Spleen (tissue), 11 donors: ENCODE measurements around the gene JTB. TPM values are rescaled to one million over a fixed set of nuclear protein-coding genes. Genes with fewer than 3 reads are reported as not detected.

Experiments used
- DNase-seq: peaks from one replicate; pipeline ENCODE4 v3.0.0-alpha.2; 2020
- H3K27ac ChIP-seq, 8 donors: fragments of 200-600 bp; sonication (generic) in 7 of 8; 1 replicate in 4 of 8; 2 replicates in 4 of 8; pipeline versions ENCODE4 v1.5.0 to v1.8.0; 2016 to 2021; ENCODE audit warnings: inconsistent platforms in 4 of 8, mild to moderate bottlenecking in 4 of 8, moderate library complexity in 1 of 8
- H3K27me3 ChIP-seq, 7 donors: fragments of 200-600 bp; sonication (generic) in 6 of 7; replicated peaks in 1 of 7; 1 replicate in 4 of 7; 2 replicates in 3 of 7; pipeline versions ENCODE4 v1.5.0 to v1.8.0; 2016 to 2021; ENCODE audit warnings: inconsistent platforms in 3 of 7, mild to moderate bottlenecking in 1 of 7
- H3K36me3 ChIP-seq, 6 donors: fragments of 200-600 bp; sonication (generic) in 5 of 6; 1 replicate in 4 of 6; 2 replicates in 2 of 6; pipeline versions ENCODE4 v1.5.0 to v1.8.0; 2016 to 2021; ENCODE audit warnings: inconsistent platforms in 2 of 6
- H3K4me1 ChIP-seq, 6 donors: fragments of 200-600 bp; sonication (generic) in 5 of 6; 1 replicate in 3 of 6; 2 replicates in 3 of 6; pipeline versions ENCODE4 v1.5.0 to v1.8.0; 2016 to 2021; ENCODE audit warnings: inconsistent platforms in 3 of 6
- H3K4me3 ChIP-seq, 8 donors: fragments of 200-600 bp; sonication (generic) in 7 of 8; 1 replicate in 4 of 8; 2 replicates in 4 of 8; pipeline versions ENCODE4 v1.5.0 to v1.8.0; 2016 to 2021; ENCODE audit warnings: inconsistent platforms in 4 of 8, mild to moderate bottlenecking in 4 of 8, moderate library complexity in 2 of 8
- H3K9me3 ChIP-seq, 8 donors: fragments of 200-600 bp; sonication (generic) in 7 of 8; 1 replicate in 4 of 8; 2 replicates in 4 of 8; pipeline versions ENCODE4 v1.5.0 to v1.8.0; 2016 to 2021; ENCODE audit warnings: inconsistent platforms in 4 of 8
- POLR2A ChIP-seq, 3 donors: fragments of 450-650 bp; IDR thresholded peaks; one replicate each; pipeline ENCODE4 v1.5.1; 2017; ENCODE audit warnings: antibody characterized with exemption in 3 of 3, mild to moderate bottlenecking in 1 of 3
- POLR2AphosphoS5 ChIP-seq, 3 donors: sonication (generic); formaldehyde crosslinking; IDR thresholded peaks; one replicate each; pipeline ENCODE4 v1.5.1; 2017; ENCODE audit warnings: antibody characterized with exemption in 3 of 3
- WGBS, 5 donors: extraction: QIAGEN DNeasy Blood & Tissue Kit in 3 of 5; methylation state at CpG; one replicate each; pipeline versions ENCODE4 v1.1.5 to v1.1.7; 2013 to 2018; 5-methylcytosine and 5-hydroxymethylcytosine counted together
- intact Hi-C: fragments of 100-400 bp; cut with DNase I; formaldehyde crosslinking; loops from one replicate; pipeline ENCODE4 v1.15.0; 2023; ENCODE audit warnings: low total_unique reads
- microRNA-seq, 3 donors: library from miRNA; unstranded; fragments of <30 nt; microRNA quantifications; one replicate each; pipeline versions ENCODE4 to v1.1.0, GENCODE V29; 2019 to 2020
- polyA plus RNA-seq, 3 donors: library from polyadenylated mRNA; stranded (reverse); fragments of 200-250 nt; gene quantifications; one replicate each; pipeline ENCODE4 v1.2.1, GENCODE V29; 2013
- small RNA-seq, 4 donors: library from RNA; depleted of rRNA; stranded (forward); fragments of <200 nt; gene quantifications; one replicate each; pipeline ENCODE3, GENCODE V24; 2016
- total RNA-seq, 7 donors: library from RNA; depleted of rRNA in 3 of 7; stranded (reverse); fragments of >200 nt in 3 of 7; fragmentation: NEBNext Ultra II Directional in 4 of 7; extraction: Animal tissue kit (Norgen Biotek cat#: 25700) in 4 of 7; gene quantifications; one replicate each; pipeline versions ENCODE4 v1.1.0 to v1.2.1, GENCODE V29; 2016 to 2021
- TF ChIP-seq, protein P1 (sequence below), 11 experiments: fragments of 200-600 bp in 7 of 11; fragments of 450-650 bp in 4 of 11; sonication (generic) in 4 of 11; IDR thresholded peaks in 8 of 11; conservative IDR thresholded peaks in 3 of 11; 1 replicate in 7 of 11; 2 replicates in 4 of 11; pipeline versions ENCODE4 v1.4.0 to v1.8.0; 2016 to 2021; ENCODE audit warnings: antibody characterized with exemption in 11 of 11, inconsistent platforms in 4 of 11, mild to moderate bottlenecking in 1 of 11
- donor health status: healthy with polysubstance abuse.
- donor health status: DM: no; HTN: no; CAD: no; lungs with moderate emphysema.
- donor health status: DM: no; HTN: no; CAD: no.
- donor health status: Bipolar disorder and iron deficiency.
- donor health status: healthy.
- donor health status: DM: no; HTN: no; CAD: no.
- donor health status: DM: yes; HTN: yes; CAD: no.

Gene JTB
- total and polyA plus RNA-seq, 10 donors = 97.9 to 243 (median 194) TPM

DNA sequence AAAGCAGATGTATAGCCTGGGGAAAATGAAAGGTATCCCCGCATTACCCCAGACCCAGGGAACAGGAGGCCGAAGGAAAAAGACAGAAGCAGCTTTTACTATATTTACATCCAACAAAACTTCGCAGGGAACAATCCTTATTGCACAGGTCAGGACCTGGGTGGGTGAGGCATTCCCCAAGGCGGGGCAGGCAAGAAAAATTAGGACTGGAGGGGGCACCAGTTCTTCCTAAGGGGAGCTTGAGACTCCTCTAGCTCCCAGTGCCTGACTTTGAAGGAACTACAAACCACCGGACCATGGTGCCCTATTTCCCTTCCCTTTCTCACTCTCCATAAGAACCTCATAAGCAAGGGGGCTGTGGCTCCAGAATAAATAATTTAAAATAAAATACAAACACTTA lies 48.0 kb downstream of the JTB start:
- Histone ChIP-seq H3K36me3 (peaks cover 0 to 57% (median 51%) of the 10 kb centered on the region in 6 donors), H3K27me3 (no peaks in the 10 kb centered on the region), H3K9me3 (no peaks in the 10 kb centered on the region), H3K4me3 (no peak overlapping the region), H3K4me1 (peaks cover 0 to 25% (median 12%) of the 10 kb centered on the region in 6 donors), H3K27ac (peak overlapping the region in 4 of 8 donors; percentile 20 to 72 (median 44))
- TF ChIP-seq, protein P1, sequence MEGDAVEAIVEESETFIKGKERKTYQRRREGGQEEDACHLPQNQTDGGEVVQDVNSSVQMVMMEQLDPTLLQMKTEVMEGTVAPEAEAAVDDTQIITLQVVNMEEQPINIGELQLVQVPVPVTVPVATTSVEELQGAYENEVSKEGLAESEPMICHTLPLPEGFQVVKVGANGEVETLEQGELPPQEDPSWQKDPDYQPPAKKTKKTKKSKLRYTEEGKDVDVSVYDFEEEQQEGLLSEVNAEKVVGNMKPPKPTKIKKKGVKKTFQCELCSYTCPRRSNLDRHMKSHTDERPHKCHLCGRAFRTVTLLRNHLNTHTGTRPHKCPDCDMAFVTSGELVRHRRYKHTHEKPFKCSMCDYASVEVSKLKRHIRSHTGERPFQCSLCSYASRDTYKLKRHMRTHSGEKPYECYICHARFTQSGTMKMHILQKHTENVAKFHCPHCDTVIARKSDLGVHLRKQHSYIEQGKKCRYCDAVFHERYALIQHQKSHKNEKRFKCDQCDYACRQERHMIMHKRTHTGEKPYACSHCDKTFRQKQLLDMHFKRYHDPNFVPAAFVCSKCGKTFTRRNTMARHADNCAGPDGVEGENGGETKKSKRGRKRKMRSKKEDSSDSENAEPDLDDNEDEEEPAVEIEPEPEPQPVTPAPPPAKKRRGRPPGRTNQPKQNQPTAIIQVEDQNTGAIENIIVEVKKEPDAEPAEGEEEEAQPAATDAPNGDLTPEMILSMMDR (IDR thresholded peaks at IDR 0.05 in 8 of 11, conservative IDR thresholded peaks at IDR 0.05 in 3 of 11) = no peak
- TF ChIP-seq POLR2A (IDR thresholded peaks at IDR 0.05) (no peak), POLR2AphosphoS5 (IDR thresholded peaks at IDR 0.05) (no peak)
- 84 to 93% (median 91%) methylated on average over 5 of the region's 5 CpGs for WGBS, 5 donors
- intact Hi-C loops = no loop called here
- DNase-seq = peak; percentile 25

DNA sequence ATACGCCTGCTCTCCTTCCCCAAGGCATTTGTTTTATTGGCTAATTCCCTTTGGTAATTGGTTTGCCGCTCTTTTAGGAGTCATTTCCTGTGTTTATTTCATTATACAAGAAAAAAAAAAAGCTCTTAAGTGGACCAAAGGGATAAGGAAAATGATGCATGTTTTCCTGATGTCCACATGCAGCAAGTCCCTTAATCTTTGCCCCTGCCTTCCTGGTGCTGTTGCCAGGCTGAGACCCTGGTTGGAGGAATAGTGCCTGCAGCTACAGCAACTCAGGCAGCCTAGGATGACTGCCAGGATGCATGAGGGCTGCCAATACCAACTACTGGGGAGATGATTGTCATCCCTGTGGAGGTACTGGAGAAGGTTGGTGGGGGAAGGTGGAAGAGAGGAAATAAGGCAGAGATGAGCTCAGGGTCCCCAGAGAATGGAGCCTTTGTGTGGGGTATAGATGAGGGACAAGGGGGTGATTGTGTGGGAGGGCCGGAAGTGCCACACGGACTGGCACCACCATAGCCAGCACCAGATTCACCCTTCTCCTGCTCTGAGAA lies 48.6 kb downstream of the JTB start:
- peak; percentile 16 for DNase-seq
- Histone ChIP-seq H3K9me3 (no peaks in the 10 kb centered on the region), H3K27me3 (no peaks in the 10 kb centered on the region), H3K4me3 (no peak overlapping the region), H3K36me3 (peaks cover 0 to 52% (median 45%) of the 10 kb centered on the region in 6 donors), H3K4me1 (peaks cover 5 to 30% (median 17%) of the 10 kb centered on the region in 6 donors), H3K27ac (peak overlapping the region in 6 of 8 donors; percentile 29 to 72 (median 48))
- peak in 2 of 3 donors; percentile 39 to 50 for TF ChIP-seq POLR2AphosphoS5 (IDR thresholded peaks at IDR 0.05)
- TF ChIP-seq, protein P1 (IDR thresholded peaks at IDR 0.05 in 8 of 11, conservative IDR thresholded peaks at IDR 0.05 in 3 of 11) = no peak
- intact Hi-C loops = no loop called here
- WGBS, 5 donors = 56 to 70% (median 64%) methylated on average over 4 of the region's 4 CpGs

DNA sequence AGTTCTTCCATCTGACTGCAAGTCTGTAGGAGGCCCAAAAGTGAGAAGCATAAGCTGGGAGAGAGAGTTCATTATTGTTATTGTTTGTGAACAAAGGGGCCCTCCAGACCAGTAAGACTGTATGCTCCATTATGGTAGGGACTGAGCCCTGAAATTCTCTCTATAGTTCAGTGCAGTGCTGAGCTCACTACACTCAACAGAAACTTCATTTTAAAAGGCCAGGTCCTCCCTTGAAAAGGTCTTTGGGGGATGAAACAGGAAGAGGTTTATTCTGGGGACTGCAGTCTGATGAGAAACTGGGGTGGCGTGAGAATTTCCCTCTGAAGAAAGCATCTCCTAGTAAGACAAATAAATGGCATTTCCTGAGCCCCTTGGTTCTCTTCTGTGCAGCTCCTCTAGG lies 49.2 kb downstream of the JTB start:
- H3K4me3 ChIP-seq = no peak overlapping the region
- peaks cover 0 to 45% (median 39%) of the 10 kb centered on the region in 6 donors for H3K36me3 ChIP-seq
- no peaks in the 10 kb centered on the region for H3K9me3 ChIP-seq
- no peaks in the 10 kb centered on the region for H3K27me3 ChIP-seq
- intact Hi-C loops = no loop called here
- H3K4me1 ChIP-seq = peaks cover 8 to 35% (median 21%) of the 10 kb centered on the region in 6 donors
- no peak for DNase-seq
- H3K27ac ChIP-seq = peak overlapping the region in 6 of 8 donors; percentile 29 to 72 (median 48)
- TF ChIP-seq POLR2AphosphoS5 (IDR thresholded peaks at IDR 0.05) = no peak
- WGBS, 5 donors = 45 to 92% (median 84%) methylated on average over 1 of the region's 1 CpG

DNA sequence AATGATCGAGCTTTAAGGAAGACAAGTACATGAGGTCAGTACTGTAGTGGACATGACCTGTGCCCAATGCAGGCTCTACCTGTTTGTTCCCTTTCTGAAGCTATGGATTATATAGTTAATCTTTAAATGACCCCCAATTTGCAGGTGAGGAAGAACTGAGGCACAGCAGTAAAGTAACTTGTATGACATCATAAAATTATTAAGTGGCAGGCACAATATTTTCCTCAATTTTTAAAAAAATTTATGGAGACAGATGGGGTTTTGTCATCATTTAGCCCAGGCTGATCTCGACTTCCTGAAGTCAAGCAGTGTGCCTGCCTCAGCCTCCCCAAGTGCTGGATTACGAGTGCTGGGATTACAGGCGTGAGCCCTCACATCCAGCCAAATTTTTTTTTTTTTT lies 51.1 kb downstream of the JTB start:
- Histone ChIP-seq H3K9me3 (no peaks in the 10 kb centered on the region), H3K36me3 (peaks cover 0 to 27% (median 21%) of the 10 kb centered on the region in 6 donors), H3K27me3 (no peaks in the 10 kb centered on the region), H3K4me1 (peaks cover 12 to 42% (median 27%) of the 10 kb centered on the region in 6 donors), H3K27ac (no peak overlapping the region), H3K4me3 (no peak overlapping the region)
- intact Hi-C loops = no loop called here
- 87 to 92% (median 89%) methylated on average over 4 of the region's 4 CpGs for WGBS, 5 donors
- DNase-seq = no peak
- TF ChIP-seq POLR2AphosphoS5 (IDR thresholded peaks at IDR 0.05) (no peak), POLR2A (IDR thresholded peaks at IDR 0.05) (no peak)
- TF ChIP-seq, protein P1 (IDR thresholded peaks at IDR 0.05 in 8 of 11, conservative IDR thresholded peaks at IDR 0.05 in 3 of 11) = no peak

Small RNA genes lying within 50 kb of the gene (microRNA-seq; reads per million reads assigned to microRNA genes)
- 0.28 to 2.2 (median 1.1) reads per million in 3 donors for gene MIR6737

Small RNA genes lying within 50 kb of the gene (small RNA-seq; reads per million reads assigned to genes)
- 0 to 0.08 (median 0) reads per million in 4 donors for gene MIR6737

Other genes starting within 250 kb of the JTB start
- 10 to 100 TPM; 38.1 to 66.2 (median 49.0) TPM for gene INTS3, start 249.6 kb downstream of the JTB start, total RNA-seq
- gene INTS3, start 249.6 kb downstream of the JTB start, polyA plus RNA-seq = 10 to 100 TPM; 24.7 to 51.9 (median 46.6) TPM
- 10 to 100 TPM; 11.1 to 28.4 (median 20.0) TPM for gene SLC27A3, start 202.3 kb downstream of the JTB start, total RNA-seq
- 10 to 100 TPM; 23.4 to 54.5 (median 48.6) TPM for gene SLC27A3, start 202.3 kb downstream of the JTB start, polyA plus RNA-seq
- gene GATAD2B, start 54.7 kb downstream of the JTB start, total RNA-seq = 10 to 100 TPM; 44.2 to 68.1 (median 60.4) TPM
- gene GATAD2B, start 54.7 kb downstream of the JTB start, polyA plus RNA-seq = 1 to 10 TPM; 3.7 to 7.1 (median 3.9) TPM
- 100 to 1,000 TPM; 135 to 211 (median 168) TPM for gene DENND4B, start 31.0 kb downstream of the JTB start, total RNA-seq
- 100 to 1,000 TPM in 2 of 3 donors, 10 to 100 TPM in 1; 47.7 to 106 (median 104) TPM for gene DENND4B, start 31.0 kb downstream of the JTB start, polyA plus RNA-seq
- 10 to 100 TPM; 34.8 to 80.1 (median 66.8) TPM for gene CRTC2, start 19.1 kb downstream of the JTB start, total RNA-seq
- gene CRTC2, start 19.1 kb downstream of the JTB start, polyA plus RNA-seq = 10 to 100 TPM; 37.7 to 79.7 (median 72.3) TPM
- 10 to 100 TPM; 66.7 to 88.4 (median 81.1) TPM for gene SLC39A1, start 14.1 kb downstream of the JTB start, total RNA-seq
- gene SLC39A1, start 14.1 kb downstream of the JTB start, polyA plus RNA-seq = 10 to 100 TPM; 23.6 to 41.3 (median 40.6) TPM
- 10 to 100 TPM in 2 of 7 donors, 1 to 10 TPM in 5; 6.1 to 18.0 (median 9.1) TPM for gene CREB3L4, start 9.8 kb downstream of the JTB start, total RNA-seq
- gene CREB3L4, start 9.8 kb downstream of the JTB start, polyA plus RNA-seq = 10 to 100 TPM in 2 of 3 donors, 1 to 10 TPM in 1; 8.9 to 13.3 (median 11.7) TPM
- gene RAB13, start 8.7 kb upstream of the JTB start, total RNA-seq = 100 to 1,000 TPM in 1 of 7 donors, 10 to 100 TPM in 6; 31.8 to 115 (median 49.4) TPM
- gene RAB13, start 8.7 kb upstream of the JTB start, polyA plus RNA-seq = 100 to 1,000 TPM in 1 of 3 donors, 10 to 100 TPM in 2; 94.9 to 111 (median 98.1) TPM
- gene RPS27, start 13.1 kb upstream of the JTB start, total RNA-seq = 1,000 to 10,000 TPM; 1,398 to 3,190 (median 2,190) TPM
- gene RPS27, start 13.1 kb upstream of the JTB start, polyA plus RNA-seq = over 10,000 TPM; 15,000 to 23,475 (median 23,384) TPM
- gene NUP210L, start 177.4 kb upstream of the JTB start, total RNA-seq = under 1 TPM in 5 of 7 donors, not detected in 2; 0.06 to 0.34 (median 0.10) TPM
- under 1 TPM in 1 of 3 donors, not detected in 2; 0.02 TPM for gene NUP210L, start 177.4 kb upstream of the JTB start, polyA plus RNA-seq
- 100 to 1,000 TPM; 383 to 596 (median 456) TPM for gene TPM3, start 214.4 kb upstream of the JTB start, total RNA-seq
- 100 to 1,000 TPM; 221 to 315 (median 240) TPM for gene TPM3, start 214.4 kb upstream of the JTB start, polyA plus RNA-seq
- not detected for gene CFAP141, start 228.7 kb upstream of the JTB start, total RNA-seq
- not detected for gene CFAP141, start 228.7 kb upstream of the JTB start, polyA plus RNA-seq
- 100 to 1,000 TPM in 5 of 7 donors, 10 to 100 TPM in 2; 89.5 to 156 (median 134) TPM for gene UBAP2L, start 243.3 kb upstream of the JTB start, total RNA-seq
- gene UBAP2L, start 243.3 kb upstream of the JTB start, polyA plus RNA-seq = 10 to 100 TPM; 36.8 to 58.0 (median 44.4) TPM